CD4-positive, alpha-beta T cell treated with Interleukin-15 for 4 hours (primary cell): ENCODE data around the gene CDKN2B-AS1.
A peak's percentile ranks its signal among the peaks of the same experiment; 100 is the strongest.

Source experiments
- DNase-seq: peaks from one replicate; pipeline ENCODE4 v3.0.0-alpha.2; 2020; ENCODE audit warnings: low spot score

Gene CDKN2B-AS1

GRCh38 chr9:22118810-22119521 lies 124.4 kb downstream of the CDKN2B-AS1 start:
- DNase-seq, result no peak

DNA sequence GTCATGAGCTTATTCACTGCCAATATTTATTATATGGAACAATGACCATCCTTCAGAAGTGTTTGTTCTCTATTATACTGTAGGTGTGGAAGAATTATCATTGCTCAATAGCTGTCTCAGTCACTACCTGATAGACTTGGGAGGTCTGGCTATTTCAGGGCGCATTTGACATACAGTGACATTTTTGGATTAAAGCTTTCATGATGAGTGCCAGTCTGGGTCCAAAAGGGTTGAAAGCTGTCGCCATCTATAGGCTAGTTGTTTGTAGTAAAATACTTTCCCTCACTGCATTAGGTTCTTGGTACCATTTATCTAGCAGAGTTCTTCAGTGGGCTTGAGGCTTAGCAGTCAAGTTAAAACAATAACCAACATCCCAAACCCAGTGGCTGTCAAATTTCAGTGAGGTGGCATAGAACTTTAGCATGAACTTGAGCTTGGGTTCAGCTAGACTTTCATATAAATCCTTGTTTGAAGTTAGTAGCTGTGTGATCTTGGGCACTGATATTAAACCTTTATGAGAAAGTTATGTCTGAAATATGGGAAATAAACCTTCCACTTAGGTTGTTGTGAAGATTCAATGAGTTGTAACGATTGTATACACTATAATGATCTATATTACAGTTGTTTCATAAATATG lies 125.0 kb downstream of the CDKN2B-AS1 start:
- DNase-seq, result peak; percentile 51

- no peak for DNase-seq
Observed at GRCh38 chr9:22120159-22120549, 125.6 kb downstream of the CDKN2B-AS1 start.

DNA sequence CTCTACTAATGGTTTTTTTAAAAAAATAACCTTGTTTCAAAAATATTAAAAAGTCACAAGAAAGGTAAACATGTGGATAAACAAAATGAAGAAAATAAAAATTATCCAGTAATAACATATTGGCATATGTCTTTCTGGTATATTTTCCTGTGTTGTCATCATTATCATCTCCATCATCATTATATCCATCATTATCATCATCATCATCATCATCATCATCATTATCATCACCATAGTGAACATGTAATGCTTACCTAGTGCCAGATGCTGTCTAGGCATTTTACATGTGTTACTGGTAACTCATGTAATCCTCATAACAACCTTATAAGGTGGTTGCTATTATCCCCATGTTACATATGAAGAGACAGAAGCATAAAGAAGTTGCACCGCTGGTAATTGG lies 126.0 kb downstream of the CDKN2B-AS1 start:
- DNase-seq, result no peak

- DNase-seq, result no peak
Observed at GRCh38 chr9:22124263-22125011, 129.8 kb downstream of the CDKN2B-AS1 start.

GRCh38 chr9:22129133-22129532 lies 134.5 kb downstream of the CDKN2B-AS1 start:
- no peak for DNase-seq

- no peak for DNase-seq
Observed at GRCh38 chr9:22129633-22130032, 135.0 kb downstream of the CDKN2B-AS1 start.

DNA sequence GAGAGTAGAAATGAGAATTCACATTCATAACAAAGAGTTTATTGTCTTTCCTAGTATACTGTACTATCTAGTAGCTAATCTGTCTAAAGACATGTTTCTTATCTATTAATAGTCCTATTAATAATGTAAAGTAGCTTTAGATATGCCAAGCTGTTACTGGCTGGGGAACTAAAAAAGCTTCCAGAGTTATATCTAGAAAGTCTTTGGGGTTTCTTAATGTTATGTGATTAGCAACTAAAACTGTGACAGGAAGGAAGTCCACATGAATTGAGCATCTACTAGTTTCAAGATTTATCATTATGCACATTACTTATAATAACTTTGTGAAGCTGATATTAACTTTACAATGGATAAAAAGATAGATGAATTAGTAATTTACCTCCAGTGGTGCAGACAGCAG lies 137.2 kb downstream of the CDKN2B-AS1 start:
- no peak for DNase-seq

DNA sequence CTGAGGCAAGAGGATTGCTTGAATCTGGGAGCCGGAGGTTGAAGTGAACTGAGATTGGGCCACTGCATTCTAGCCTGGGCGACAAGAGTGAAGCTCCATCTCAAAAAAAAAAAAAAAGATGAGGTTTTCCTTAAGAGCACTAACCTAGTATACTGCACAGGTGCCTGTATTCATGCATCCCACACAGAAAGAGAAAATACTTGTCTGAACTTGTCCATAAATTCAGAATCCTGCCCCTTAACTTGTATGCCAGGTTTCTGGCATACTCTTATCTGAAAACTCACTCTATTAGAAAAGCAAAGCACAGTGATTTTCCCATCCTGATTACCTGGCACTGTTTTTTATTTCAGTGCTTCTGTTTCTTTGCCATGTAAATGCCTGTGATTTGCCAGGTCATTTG lies 139.8 kb downstream of the CDKN2B-AS1 start:
- no peak for DNase-seq

DNA sequence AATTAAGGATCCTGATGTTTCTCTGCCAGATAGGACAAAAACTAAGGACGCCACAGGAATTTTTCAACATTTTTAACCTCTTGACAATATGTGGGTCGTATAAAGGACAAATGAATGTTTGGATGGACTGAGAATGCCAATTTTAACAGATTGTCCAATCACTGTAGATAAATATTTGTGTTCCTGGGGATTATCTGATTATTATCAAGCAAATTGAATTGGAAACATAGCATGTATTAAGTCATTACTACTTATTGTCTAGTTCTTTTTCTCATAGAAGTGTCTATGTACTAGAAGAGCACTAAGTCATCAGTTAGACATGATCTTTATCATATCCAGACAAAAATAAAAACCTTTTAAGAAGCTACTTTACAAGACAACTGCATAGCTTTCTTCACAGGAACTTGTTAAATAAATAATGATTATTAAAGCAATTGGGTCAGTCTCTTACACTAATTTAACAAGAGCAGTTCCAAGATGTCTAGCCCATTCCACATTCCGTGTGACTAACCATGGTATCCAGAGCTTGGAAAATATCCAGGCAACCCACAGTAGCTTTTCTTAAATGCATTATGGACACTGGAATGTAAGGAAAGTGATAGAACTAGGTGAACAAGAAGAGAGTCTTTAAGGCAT lies 142.0 kb downstream of the CDKN2B-AS1 start:
- no peak for DNase-seq

GRCh38 chr9:22138956-22139660 lies 144.5 kb downstream of the CDKN2B-AS1 start:
- DNase-seq, result no peak

- DNase-seq, result no peak
Observed at GRCh38 chr9:22141908-22142307, 147.3 kb downstream of the CDKN2B-AS1 start.

- no peak for DNase-seq
Observed at GRCh38 chr9:22142671-22143070, 148.1 kb downstream of the CDKN2B-AS1 start.

- DNase-seq, result no peak
Observed at GRCh38 chr9:22143799-22144625, 149.4 kb downstream of the CDKN2B-AS1 start.

- DNase-seq, result no peak
Observed at GRCh38 chr9:22146604-22147003, 152.0 kb downstream of the CDKN2B-AS1 start.

- peak; percentile 38 for DNase-seq
Observed at GRCh38 chr9:22147813-22148527, 153.4 kb downstream of the CDKN2B-AS1 start.

GRCh38 chr9:22148528-22148875 lies 153.9 kb downstream of the CDKN2B-AS1 start:
- DNase-seq, result no peak

- DNase-seq, result no peak
Observed at GRCh38 chr9:22148876-22149637, 154.5 kb downstream of the CDKN2B-AS1 start.

DNA sequence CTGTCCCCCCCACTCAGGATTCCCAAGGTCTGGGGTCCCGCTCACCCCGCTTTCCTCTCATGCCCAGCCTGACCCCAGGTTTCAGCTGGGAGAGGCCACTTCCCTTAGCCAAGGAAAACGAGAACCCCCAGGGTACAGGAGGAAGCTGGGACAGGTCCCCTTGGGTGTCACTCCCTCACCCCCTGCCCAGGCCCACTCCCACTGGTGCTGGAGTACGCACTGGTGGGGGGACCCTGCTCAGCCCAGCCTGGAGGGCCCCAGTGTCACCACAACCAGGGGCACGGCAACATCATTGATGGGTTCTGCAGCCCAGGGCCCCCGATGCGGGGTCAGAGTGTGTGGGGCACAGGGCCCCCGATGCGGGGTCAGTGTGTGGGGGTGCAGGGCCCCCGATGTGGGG lies 159.5 kb downstream of the CDKN2B-AS1 start:
- no peak for DNase-seq

- DNase-seq, result no peak
Observed at GRCh38 chr9:22156586-22156985, 162.0 kb downstream of the CDKN2B-AS1 start.
